ENCODE results near the gene COA8.

COA8 gene

GRCh38 chr14:103576371-103577024, 13.7 kb downstream of the COA8 start:
- DNase-seq (ENCODE audit: low spot score), result peak; percentile 94
- Histone ChIP-seq H3K27ac (peak overlapping the region; percentile 76 to 85), H3K4me3 (peak overlapping the region; percentile 1)
- no peak for TF ChIP-seq CTCF (IDR thresholded peaks at IDR 0.05)

- TF ChIP-seq CTCF (IDR thresholded peaks at IDR 0.05), result no peak
- no peak for DNase-seq (ENCODE audit: low spot score)
Measured at GRCh38 chr14:103578401-103579075, 15.8 kb downstream of the COA8 start.

GRCh38 chr14:103581206-103581605, 18.4 kb downstream of the COA8 start:
- DNase-seq (ENCODE audit: low spot score), result no peak
- H3K4me3 ChIP-seq, result no peak overlapping the region
- H3K27ac ChIP-seq, result no peak overlapping the region
- TF ChIP-seq CTCF (IDR thresholded peaks at IDR 0.05), result no peak

More at GRCh38 chr14:103578401-103579075, 15.8 kb downstream of the COA8 start:
- H3K4me3 ChIP-seq, result no peak overlapping the region
- H3K27ac ChIP-seq, result no peak overlapping the region

GRCh38 chr14:103581954-103582703, 19.4 kb downstream of the COA8 start:
- no peak for TF ChIP-seq CTCF (IDR thresholded peaks at IDR 0.05)
- H3K27ac ChIP-seq, result no peak overlapping the region
- DNase-seq (ENCODE audit: low spot score), result no peak
- no peak overlapping the region for H3K4me3 ChIP-seq

- Histone ChIP-seq H3K4me3 (no peak overlapping the region), H3K27ac (no peak overlapping the region)
- TF ChIP-seq CTCF (IDR thresholded peaks at IDR 0.05), result no peak
- no peak for DNase-seq (ENCODE audit: low spot score)
Measured at GRCh38 chr14:103584326-103584915, 21.7 kb downstream of the COA8 start.

- no peak for DNase-seq (ENCODE audit: low spot score)
- H3K4me3 ChIP-seq, result no peak overlapping the region
- no peak for TF ChIP-seq CTCF (IDR thresholded peaks at IDR 0.05)
- H3K27ac ChIP-seq, result peak overlapping the region in 1 of 2 donors; percentile 15
Measured at GRCh38 chr14:103593577-103593976, 30.8 kb downstream of the COA8 start.

Measured in coronary artery (tissue), 2 donors.